K562 (cell line): ENCODE results near the gene HCN3. TPM values are rescaled to one million over a fixed set of nuclear protein-coding genes. Genes with fewer than 3 reads are reported as not detected.

Experiments used
- CCAR2 ChIP-seq: fragments of 200-400 bp; formaldehyde crosslinking; IDR thresholded peaks from 2 replicates; pipeline ENCODE4 v1.6.1; 2017; ENCODE audit warnings: mild to moderate bottlenecking, low read depth, low read length
- CREBBP ChIP-seq: IDR thresholded peaks from one replicate; pipeline ENCODE4 v1.6.1; 2012; ENCODE audit warnings: low read depth, mild to moderate bottlenecking, control low read depth, inconsistent platforms, low read length
- EGR1 ChIP-seq: fragments of 450-650 bp; conservative IDR thresholded peaks from 2 replicates; pipeline ENCODE4 v1.6.1; 2017; ENCODE audit warnings: mild to moderate bottlenecking
- SMARCA4 ChIP-seq: fragments of 450-650 bp; IDR thresholded peaks from 2 replicates; pipeline ENCODE4 v1.6.1; 2016
- TCF7L2 ChIP-seq: fragments of 150-350 bp; IDR thresholded peaks from 2 replicates; pipeline ENCODE4 v1.6.1; 2016; ENCODE audit warnings: low read depth, mild to moderate bottlenecking, low read length, moderate library complexity
- ZNF165 ChIP-seq: fragments of 250-450 bp; sonication (Bioruptor Pico); IDR thresholded peaks from 2 replicates; pipeline ENCODE4 v1.4.0; 2020; ENCODE audit warnings: borderline replicate concordance
- ZNF239 ChIP-seq: fragments of 250-450 bp; sonication (Bioruptor Pico); IDR thresholded peaks from 2 replicates; pipeline ENCODE4 v1.4.0; 2020; ENCODE audit warnings: mild to moderate bottlenecking
- ZNF695 ChIP-seq: fragments of 450-650 bp; formaldehyde crosslinking; IDR thresholded peaks from 2 replicates; pipeline ENCODE4 v1.4.0; 2020; ENCODE audit warnings: mild to moderate bottlenecking, moderate library complexity
- polyA plus RNA-seq, 8 experiments: library from polyadenylated mRNA; depleted of rRNA in 4 of 8; stranded (reverse) in 5 of 8; unstranded in 3 of 8; fragments of >200 nt; fragmentation: Nextera tagmentation in 2 of 8; fragmentation: Illumina TruSeq in 1 of 8; extraction: Ambion mirVana in 2 of 8; extraction: Trizol in 1 of 8; gene quantifications; 2 replicates each; pipeline versions ENCODE4 v1.2.1 to v1.2.3, GENCODE V29; 2011 to 2014; ENCODE audit warnings: inconsistent platforms in 1 of 8, missing spikeins in 1 of 8
- total RNA-seq, 7 experiments: library from RNA; depleted of rRNA in 6 of 7; stranded (reverse); fragments of >200 nt in 6 of 7; fragmentation: Illumina TruSeq in 2 of 7; extraction: Trizol in 2 of 7; gene quantifications; 2 replicates each; pipeline versions ENCODE4 v1.2.1 to v1.2.3, GENCODE V29; 2011 to 2021; ENCODE audit warnings: low replicate concordance in 1 of 7
- TF ChIP-seq, protein P1 (sequence below): fragments of 250-450 bp; sonication (Bioruptor Pico); IDR thresholded peaks from 2 replicates; pipeline ENCODE4 v1.8.0; 2022; ENCODE audit warnings: moderate library complexity, mild to moderate bottlenecking, inconsistent platforms
- TF ChIP-seq, protein P2 (sequence below), 2 experiments: fragments of 450-650 bp; conservative IDR thresholded peaks; 2 replicates each; pipeline ENCODE4 v1.6.1; 2017; ENCODE audit warnings: mild to moderate bottlenecking in 2 of 2, moderate library complexity in 2 of 2
- TF ChIP-seq, protein P3 (sequence below): fragments of 450-650 bp; IDR thresholded peaks from 2 replicates; pipeline ENCODE4 v1.6.1; 2016; ENCODE audit warnings: low read depth
- TF ChIP-seq, protein P4 (sequence below), 2 experiments: fragments of 450-650 bp; IDR thresholded peaks; 2 replicates each; pipeline ENCODE4 v1.6.1; 2018; ENCODE audit warnings: mild to moderate bottlenecking in 2 of 2, low read depth in 1 of 2; ENCODE audit not compliant: partially characterized antibody in 2 of 2

The HCN3 gene
- total and polyA plus RNA-seq, 9 of the 15 experiments (the other 6 are each of a cell fraction or from before 2014, with no cell fraction given) = 0.91 to 9.7 (median 3.9) TPM

- TF ChIP-seq, protein P1, sequence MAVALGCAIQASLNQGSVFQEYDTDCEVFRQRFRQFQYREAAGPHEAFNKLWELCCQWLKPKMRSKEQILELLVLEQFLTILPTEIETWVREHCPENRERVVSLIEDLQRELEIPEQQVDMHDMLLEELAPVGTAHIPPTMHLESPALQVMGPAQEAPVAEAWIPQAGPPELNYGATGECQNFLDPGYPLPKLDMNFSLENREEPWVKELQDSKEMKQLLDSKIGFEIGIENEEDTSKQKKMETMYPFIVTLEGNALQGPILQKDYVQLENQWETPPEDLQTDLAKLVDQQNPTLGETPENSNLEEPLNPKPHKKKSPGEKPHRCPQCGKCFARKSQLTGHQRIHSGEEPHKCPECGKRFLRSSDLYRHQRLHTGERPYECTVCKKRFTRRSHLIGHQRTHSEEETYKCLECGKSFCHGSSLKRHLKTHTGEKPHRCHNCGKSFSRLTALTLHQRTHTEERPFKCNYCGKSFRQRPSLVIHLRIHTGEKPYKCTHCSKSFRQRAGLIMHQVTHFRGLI = no peak
- TF ChIP-seq EGR1 (no peak), CREBBP (no peak), CCAR2 (no peak), ZNF165 (CRISPR knock-in tag) (no peak), ZNF239 (CRISPR knock-in tag) (no peak), TCF7L2 (no peak), ZNF695 (CRISPR knock-in tag) (no peak), SMARCA4 (no peak)
- TF ChIP-seq, protein P2, sequence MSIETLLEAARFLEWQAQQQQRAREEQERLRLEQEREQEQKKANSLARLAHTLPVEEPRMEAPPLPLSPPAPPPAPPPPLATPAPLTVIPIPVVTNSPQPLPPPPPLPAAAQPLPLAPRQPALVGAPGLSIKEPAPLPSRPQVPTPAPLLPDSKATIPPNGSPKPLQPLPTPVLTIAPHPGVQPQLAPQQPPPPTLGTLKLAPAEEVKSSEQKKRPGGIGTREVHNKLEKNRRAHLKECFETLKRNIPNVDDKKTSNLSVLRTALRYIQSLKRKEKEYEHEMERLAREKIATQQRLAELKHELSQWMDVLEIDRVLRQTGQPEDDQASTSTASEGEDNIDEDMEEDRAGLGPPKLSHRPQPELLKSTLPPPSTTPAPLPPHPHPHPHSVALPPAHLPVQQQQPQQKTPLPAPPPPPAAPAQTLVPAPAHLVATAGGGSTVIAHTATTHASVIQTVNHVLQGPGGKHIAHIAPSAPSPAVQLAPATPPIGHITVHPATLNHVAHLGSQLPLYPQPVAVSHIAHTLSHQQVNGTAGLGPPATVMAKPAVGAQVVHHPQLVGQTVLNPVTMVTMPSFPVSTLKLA (conservative IDR thresholded peaks at IDR 0.05) = peak in 1 of 2 experiments; percentile 85; a peak in 2 of 4 replicates
- TF ChIP-seq, protein P3, sequence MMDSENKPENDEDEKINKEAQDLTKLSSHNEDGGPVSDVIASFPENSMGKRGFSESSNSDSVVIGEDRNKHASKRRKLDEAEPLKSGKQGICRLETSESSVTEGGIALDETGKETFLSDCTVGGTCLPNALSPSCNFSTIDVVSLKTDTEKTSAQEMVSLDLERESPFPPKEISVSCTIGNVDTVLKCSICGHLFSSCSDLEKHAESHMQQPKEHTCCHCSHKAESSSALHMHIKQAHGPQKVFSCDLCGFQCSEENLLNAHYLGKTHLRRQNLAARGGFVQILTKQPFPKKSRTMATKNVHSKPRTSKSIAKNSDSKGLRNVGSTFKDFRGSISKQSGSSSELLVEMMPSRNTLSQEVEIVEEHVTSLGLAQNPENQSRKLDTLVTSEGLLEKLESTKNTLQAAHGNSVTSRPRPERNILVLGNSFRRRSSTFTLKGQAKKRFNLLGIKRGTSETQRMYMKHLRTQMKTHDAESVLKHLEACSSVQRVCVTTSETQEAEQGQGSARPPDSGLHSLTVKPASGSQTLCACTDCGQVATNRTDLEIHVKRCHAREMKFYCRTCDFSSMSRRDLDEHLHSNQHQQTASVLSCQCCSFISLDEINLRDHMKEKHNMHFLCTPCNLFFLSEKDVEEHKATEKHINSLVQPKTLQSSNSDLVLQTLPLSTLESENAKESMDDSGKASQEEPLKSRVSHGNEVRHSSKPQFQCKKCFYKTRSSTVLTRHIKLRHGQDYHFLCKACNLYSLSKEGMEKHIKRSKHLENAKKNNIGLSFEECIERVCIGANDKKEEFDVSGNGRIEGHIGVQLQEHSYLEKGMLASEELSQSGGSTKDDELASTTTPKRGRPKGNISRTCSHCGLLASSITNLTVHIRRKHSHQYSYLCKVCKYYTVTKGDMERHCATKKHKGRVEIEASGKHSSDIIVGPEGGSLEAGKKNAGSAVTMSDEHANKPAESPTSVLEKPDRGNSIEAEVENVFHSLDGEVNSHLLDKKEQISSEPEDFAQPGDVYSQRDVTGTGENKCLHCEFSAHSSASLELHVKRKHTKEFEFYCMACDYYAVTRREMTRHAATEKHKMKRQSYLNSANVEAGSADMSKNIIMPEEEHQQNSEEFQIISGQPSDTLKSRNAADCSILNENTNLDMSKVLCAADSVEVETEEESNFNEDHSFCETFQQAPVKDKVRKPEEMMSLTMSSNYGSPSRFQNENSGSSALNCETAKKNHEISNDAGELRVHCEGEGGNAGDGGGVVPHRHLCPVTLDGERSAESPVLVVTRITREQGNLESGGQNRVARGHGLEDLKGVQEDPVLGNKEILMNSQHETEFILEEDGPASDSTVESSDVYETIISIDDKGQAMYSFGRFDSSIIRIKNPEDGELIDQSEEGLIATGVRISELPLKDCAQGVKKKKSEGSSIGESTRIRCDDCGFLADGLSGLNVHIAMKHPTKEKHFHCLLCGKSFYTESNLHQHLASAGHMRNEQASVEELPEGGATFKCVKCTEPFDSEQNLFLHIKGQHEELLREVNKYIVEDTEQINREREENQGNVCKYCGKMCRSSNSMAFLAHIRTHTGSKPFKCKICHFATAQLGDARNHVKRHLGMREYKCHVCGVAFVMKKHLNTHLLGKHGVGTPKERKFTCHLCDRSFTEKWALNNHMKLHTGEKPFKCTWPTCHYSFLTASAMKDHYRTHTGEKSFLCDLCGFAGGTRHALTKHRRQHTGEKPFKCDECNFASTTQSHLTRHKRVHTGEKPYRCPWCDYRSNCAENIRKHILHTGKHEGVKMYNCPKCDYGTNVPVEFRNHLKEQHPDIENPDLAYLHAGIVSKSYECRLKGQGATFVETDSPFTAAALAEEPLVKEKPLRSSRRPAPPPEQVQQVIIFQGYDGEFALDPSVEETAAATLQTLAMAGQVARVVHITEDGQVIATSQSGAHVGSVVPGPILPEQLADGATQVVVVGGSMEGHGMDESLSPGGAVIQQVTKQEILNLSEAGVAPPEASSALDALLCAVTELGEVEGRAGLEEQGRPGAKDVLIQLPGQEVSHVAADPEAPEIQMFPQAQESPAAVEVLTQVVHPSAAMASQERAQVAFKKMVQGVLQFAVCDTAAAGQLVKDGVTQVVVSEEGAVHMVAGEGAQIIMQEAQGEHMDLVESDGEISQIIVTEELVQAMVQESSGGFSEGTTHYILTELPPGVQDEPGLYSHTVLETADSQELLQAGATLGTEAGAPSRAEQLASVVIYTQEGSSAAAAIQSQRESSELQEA = no peak
- TF ChIP-seq, protein P4, sequence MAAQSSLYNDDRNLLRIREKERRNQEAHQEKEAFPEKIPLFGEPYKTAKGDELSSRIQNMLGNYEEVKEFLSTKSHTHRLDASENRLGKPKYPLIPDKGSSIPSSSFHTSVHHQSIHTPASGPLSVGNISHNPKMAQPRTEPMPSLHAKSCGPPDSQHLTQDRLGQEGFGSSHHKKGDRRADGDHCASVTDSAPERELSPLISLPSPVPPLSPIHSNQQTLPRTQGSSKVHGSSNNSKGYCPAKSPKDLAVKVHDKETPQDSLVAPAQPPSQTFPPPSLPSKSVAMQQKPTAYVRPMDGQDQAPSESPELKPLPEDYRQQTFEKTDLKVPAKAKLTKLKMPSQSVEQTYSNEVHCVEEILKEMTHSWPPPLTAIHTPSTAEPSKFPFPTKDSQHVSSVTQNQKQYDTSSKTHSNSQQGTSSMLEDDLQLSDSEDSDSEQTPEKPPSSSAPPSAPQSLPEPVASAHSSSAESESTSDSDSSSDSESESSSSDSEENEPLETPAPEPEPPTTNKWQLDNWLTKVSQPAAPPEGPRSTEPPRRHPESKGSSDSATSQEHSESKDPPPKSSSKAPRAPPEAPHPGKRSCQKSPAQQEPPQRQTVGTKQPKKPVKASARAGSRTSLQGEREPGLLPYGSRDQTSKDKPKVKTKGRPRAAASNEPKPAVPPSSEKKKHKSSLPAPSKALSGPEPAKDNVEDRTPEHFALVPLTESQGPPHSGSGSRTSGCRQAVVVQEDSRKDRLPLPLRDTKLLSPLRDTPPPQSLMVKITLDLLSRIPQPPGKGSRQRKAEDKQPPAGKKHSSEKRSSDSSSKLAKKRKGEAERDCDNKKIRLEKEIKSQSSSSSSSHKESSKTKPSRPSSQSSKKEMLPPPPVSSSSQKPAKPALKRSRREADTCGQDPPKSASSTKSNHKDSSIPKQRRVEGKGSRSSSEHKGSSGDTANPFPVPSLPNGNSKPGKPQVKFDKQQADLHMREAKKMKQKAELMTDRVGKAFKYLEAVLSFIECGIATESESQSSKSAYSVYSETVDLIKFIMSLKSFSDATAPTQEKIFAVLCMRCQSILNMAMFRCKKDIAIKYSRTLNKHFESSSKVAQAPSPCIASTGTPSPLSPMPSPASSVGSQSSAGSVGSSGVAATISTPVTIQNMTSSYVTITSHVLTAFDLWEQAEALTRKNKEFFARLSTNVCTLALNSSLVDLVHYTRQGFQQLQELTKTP (IDR thresholded peaks at IDR 0.05; ENCODE audit: low read depth in 1 of 2, partially characterized antibody in 2 of 2) = peak; percentile 50 to 88
These were observed 21.8 kb upstream of the HCN3 start, which contains the start of gene ENTREP3 (continued) for GRCh38 chr1:155255243-155256007.
